Esophagus mucosa (tissue), 1 donor: ENCODE measurements around the gene TMUB1. TPM values are rescaled to one million over a fixed set of nuclear protein-coding genes. Genes with fewer than 3 reads are reported as not detected.
"Not testable (repeated sequence)": the region's sequence is repeated elsewhere in the genome, so short reads cannot be mapped to it uniquely, and the experiment has no call there.

ENCODE experiments used
- ATAC-seq: fragments of 200-7000 bp; cut with Tn5 transposase; one replicate; pipeline ENCODE4 v1.9.1; 2020
- total RNA-seq: library from RNA; stranded (reverse); gene quantifications from one replicate; pipeline ENCODE4 v1.2.4, GENCODE V29; 2023
- donor health status: DM: yes; HTN: yes; CAD: no.

TMUB1 gene
- total RNA-seq, 1 donor from 2014 or later = 23.2 TPM

DNA sequence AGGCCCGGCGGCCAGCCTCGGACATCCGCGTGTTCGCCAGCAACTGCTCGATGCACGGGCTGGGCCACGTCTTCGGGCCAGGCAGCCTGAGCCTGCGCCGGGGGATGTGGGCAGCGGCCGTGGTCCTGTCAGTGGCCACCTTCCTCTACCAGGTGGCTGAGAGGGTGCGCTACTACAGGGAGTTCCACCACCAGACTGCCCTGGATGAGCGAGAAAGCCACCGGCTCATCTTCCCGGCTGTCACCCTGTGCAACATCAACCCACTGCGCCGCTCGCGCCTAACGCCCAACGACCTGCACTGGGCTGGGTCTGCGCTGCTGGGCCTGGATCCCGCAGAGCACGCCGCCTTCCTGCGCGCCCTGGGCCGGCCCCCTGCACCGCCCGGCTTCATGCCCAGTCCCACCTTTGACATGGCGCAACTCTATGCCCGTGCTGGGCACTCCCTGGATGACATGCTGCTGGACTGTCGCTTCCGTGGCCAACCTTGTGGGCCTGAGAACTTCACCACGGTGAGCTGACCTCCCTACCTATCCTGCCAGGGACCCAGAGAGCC is 34.3 kb downstream of the TMUB1 start:
- ATAC-seq = no peak

DNA sequence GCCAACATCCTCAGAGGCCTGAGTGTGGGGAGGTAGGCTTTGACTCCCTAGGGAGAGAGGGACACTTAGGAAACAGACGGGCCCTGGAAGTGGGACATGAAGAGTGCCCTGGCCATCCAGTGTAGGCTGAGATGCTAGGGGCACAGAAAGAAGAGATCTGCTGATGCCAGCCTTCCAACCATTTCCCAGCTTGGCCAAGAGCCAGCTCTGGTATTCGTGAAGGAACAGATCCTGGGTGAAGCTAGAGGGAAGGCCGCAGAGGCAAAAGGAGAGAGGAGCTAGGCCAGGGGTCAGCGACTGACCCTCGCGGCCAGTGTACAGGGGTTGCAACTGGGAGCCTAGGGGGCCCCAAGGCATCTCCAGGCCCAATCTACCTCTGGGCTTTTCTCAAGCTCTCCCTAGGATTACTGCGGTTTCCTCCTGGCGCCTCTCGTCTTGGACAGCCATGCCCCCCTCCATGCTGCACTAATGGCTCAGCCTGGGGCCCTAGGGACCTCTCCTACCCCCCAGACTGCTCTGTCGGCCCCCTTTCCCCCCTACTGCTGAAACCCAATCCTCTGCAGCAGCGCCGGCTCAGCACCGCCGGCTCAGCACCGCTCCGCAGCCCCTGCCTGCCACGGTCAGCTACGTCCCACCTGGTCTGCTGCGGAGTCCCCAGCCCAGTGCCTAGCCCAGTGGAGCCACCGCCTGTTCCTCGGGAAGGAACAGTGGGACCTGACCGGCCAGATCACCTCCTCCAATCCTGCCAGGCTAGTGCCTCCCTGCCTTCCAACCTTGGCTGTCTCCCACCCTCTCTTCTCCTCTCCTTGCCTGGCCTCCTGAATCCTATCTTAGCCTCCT is 35.1 kb downstream of the TMUB1 start, which contains the start of gene ASIC3:
Gene ASIC3 (plus strand): TSS at position 556 of the 840 bp plus-strand sequence. CDS start 355 bp downstream, outside the sequence.
- no peak for ATAC-seq

DNA sequence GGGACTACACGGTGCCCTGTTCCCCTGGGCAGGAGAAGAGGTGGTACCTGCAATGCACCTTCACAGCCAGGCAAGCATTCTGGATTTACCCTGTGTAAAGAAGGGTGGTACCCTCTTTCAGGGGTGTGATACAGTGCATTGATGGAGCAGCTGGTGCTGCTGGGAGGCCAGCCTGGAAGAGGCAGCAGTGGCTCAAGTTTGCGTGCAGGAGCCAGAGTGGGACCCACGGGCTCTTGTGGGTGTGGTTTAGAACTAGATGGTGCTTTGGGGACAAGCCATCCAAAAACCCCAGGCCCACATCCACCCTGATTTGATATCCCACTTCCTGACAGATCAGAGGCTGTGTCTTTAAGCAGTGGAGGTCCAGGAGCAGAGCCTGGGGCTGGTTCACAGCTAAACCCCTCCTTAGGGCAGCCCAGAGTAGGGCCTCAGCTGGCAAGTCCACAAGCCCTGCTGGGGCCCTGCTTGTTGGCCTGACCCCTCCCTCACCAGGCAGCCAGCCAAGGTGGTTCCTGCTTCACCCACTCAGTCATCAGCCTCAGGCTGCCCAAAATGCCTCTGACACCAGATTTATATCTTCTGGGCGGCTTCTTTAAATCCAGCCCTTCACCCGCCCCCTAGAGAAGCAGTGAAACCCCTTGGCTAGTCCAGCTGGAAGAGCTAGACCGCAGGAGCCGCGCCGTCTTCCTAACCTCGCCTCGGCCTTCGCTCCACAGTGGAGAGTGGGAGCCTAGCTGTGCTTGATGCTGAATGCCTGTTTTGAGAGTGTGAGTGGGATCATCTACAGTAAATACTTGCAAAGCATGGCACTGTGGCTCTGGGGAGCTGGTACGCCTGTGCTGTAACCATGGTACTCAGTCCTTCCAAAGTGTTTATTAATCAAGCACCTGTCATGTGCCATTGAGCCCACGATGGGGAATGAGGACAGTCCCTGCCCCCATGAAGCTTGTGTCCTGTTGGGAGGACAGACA is 36.4 kb downstream of the TMUB1 start:
- ATAC-seq = no peak

DNA sequence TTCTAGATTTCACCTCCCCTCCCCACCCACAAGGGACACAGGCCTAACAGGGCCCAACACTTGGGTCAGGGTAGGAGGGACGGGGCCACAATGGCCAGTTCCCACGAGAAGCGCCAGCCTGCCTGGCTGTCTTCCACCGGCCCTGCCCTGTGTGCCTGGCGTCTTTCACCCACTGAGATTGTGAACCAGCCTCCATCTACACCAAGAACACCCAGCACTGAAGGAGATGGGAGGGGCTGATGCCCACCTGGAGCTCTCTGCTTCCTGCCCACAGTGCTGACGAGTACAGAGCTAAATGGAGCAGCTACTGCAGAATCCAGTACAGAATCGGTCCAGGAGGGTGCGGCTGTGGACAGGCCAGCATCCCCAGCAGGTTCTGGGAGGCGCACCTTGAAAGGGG is 37.3 kb downstream of the TMUB1 start:
- no peak for ATAC-seq

DNA sequence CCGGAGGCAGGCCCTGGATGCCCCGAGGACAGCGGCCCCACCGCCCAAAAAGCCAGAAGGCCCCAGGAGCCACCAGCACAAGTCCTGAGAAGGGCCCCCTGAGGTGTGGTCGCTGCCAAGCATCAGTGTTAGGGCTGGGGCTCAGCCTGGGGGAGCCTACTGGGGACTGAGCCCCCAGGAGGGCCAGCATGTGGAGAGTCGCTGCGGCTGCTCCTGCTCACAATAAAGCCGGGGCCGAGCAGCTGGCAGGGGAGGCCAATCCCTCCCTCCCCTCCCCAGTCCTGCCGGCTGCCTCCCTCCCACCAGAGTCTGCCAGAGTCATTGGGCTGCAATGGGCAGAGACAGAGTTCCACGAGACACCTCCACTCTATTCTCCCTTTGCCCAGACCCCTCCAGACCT is 38.0 kb downstream of the TMUB1 start:
- ATAC-seq = no peak

DNA sequence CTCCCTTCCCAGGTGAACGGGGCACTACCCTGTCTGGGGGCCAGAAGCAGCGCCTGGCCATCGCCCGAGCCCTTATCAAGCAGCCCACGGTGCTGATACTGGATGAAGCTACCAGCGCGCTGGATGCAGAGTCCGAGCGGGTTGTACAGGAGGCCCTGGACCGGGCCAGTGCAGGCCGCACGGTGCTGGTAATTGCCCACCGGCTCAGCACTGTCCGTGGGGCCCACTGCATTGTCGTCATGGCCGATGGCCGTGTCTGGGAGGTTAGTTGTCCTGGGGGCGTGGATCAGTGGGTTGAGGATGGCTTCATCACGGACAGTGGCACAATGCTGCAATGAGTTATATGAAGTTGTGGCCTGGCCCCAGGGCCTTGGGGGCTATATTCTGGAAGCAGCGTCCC is 39.3 kb downstream of the TMUB1 start:
- ATAC-seq = no peak

DNA sequence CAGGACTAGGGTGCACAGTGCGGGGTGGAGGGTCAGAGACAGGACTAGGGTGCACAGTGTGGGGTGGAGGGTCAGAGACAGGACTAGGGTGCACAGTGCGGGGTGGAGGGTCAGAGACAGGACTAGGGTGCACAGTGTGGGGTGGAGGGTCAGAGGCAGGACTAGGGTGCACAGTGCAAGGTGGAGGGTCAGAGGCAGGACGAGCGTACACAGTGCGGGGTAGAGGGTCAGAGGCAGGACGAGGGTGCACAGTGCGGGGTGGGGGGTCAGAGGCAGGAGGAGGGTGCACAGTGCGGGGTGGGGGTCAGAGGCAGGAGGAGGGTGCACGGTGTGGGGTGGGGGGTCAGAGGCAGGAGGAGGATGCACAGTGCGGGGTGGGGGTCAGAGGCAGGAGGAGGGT is 39.8 kb downstream of the TMUB1 start:
- not testable (repeated sequence) for ATAC-seq

DNA sequence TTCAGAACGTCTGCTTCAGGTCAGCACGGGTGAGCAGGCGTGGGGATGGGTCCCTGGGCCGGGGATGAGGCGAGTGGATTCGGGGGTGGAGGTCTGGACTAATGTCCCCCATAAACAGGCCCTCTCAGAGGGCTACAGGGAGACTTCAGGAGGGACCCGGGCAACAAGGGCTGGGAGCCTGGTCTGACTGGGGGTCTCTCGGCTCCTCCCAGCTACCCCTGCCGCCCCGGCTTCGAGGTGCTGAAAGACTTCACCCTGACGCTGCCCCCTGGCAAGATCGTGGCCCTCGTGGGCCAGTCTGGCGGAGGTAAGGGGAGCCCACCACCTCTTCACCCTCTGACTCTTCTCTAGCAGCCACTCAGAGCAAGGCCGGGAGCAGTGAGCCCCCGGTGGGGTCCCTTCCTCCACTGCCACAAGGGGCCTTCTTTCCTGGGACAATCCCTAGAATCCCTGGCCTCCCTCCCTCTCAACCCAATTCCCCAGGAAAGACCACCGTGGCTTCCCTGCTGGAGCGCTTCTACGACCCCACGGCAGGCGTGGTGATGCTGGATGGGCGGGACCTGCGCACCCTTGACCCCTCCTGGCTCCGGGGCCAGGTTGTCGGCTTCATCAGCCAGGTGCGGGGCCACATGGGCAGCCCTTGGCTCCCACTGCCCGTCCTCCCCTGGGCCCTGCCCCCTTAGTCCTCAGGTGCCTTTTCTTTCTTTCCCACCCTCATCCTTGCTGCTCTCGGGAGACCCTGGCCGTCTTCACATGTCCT is 42.5 kb downstream of the TMUB1 start:
- no peak for ATAC-seq

DNA sequence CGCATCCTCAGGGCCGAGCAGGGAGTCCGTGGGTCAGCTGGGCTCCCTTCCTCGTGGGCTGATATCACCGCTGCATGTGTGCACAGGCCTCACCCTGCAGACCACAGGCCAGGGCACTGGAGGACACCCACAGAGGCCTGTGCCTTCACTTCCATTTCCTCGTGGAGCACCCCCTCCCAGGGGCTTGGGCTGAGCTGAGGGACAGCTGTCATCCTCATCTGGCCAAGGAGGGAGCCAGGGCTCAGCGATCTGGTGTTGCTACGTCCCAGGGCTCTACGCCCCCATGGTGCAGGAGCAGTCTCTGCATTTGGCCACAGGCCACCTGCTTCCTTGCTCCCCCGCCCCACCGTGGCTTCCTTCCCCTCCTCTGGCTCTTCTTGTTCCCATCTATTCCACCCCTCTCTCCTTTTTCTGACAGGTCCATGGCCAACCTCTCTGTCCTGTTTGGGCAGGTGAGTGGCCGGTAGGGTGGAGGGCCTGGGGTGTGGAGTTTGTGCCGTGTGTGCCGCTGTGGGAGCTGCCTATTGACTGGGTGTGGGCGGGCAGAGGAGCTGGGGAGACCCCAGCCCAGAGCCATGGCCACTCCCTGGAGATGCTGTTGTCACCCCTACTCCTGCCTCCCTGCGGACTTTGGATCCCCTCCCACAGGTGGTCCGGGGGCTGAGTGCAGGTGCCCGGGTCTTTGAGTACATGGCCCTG is 43.3 kb downstream of the TMUB1 start:
- ATAC-seq = no peak

DNA sequence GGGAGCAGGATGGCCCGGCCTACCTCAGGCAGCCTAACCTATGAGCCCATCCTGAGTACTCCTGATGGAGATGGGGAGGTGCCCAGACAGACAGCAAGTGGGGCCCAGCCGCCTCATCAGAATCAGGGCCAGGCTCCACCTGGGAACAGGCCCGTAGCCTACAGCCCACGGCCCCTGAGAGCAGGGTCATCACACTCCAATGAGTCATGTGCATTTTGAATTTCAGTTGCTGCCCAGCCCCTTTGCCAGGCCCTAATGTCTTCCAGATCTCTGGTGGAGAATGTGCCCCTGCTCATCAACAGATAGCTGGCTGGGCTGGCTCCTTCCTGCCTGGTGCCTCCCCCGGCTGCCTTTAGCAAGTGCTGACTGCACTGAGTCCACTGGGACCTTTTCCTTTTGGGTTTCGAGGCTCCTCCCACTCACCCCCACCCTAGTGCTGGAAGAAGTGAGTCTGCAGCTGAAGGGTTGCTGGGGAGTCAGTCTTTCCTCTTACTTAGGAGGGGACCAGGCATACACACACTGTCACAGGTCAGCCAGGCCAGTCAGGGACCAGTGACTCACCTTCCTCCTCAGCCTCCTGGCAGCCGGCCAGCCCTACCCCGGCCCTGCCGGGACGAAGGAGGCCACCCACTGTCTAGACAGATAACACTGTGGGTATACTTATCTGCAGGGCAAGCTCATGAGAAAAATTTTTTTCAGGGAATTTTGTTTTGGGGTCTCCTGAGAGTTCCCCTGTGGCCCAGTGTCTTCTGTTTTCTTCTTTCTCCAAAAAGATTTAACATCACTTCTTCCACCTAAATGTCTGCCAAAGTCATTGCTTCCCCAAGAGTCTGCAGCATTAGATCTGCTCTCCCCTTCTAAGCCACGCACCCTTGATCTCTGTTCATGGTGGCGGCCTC is 44.1 kb downstream of the TMUB1 start:
- ATAC-seq = peak; percentile 78

DNA sequence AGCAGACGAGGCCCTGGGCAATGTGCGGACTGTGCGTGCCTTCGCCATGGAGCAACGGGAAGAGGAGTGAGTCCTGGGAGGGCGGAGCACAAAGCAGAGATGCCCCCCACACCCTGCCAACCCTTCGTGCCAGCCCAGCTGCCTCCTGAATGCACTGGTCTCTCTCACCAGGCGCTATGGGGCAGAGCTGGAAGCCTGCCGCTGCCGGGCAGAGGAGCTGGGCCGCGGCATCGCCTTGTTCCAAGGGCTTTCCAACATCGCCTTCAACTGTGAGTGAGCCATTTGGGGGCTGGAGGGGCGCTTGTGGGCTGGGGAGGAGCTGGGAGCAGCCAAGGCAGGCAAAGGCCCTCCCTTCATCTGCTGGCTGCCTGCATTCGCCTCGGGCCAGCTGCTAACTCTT is 47.4 kb downstream of the TMUB1 start:
- no peak for ATAC-seq

DNA sequence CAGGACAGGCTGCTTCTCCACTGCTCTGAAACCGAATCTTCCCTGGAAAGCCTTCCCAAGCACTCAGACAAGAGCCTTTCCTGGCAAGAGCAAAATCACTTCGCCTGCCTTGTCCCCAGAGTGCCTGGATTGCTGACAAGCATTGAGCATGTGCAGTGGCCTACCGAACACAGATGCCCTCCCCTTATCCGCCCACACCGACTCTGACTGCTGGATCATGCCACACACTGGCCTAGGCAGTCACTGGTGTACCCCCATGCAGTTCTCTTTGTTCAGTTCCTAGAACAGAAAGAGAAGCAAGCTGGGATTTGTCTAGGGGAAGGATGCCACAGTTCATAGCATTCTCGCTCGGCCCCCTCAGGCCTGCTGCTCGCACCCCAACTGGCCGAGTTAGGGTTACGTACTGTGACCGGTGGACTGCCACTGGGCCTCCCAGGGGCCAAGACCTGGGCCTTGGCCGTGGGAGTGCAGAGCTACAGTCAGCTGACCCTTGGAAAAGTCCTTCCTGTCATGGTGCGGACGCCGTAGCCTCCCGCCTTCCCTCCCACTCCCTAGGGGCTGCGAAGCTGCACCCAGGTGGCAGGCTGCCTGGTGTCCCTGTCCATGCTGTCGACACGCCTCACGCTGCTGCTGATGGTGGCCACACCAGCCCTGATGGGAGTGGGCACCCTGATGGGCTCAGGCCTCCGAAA is 48.1 kb downstream of the TMUB1 start:
- ATAC-seq = no peak

DNA sequence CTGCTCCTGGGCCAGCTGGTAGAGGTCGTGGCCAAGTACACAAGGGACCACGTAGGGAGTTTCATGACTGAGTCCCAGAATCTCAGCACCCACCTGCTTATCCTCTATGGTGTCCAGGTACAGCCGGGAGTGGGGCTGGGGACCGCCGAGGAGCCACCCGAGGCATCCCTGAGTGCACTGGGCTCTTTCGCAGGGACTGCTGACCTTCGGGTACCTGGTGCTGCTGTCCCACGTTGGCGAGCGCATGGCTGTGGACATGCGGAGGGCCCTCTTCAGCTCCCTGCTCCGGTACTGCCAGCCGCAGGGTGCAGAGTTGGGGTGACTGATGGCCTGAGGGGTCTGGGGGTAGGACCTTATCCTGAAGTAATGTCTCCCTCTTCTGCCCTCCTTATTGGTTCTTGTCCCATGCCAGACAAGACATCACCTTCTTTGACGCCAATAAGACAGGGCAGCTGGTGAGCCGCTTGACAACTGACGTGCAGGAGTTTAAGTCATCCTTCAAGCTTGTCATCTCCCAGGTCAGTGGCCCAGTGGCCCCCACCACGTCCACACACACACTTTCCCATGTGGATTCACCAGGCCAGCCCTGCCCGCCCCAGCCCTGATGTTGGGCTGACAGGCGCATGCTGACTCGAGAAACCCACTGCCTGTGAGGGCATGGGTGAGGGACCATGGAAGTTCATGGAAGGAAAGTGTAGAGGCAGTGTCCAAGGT is 48.8 kb downstream of the TMUB1 start:
- ATAC-seq = no peak

DNA sequence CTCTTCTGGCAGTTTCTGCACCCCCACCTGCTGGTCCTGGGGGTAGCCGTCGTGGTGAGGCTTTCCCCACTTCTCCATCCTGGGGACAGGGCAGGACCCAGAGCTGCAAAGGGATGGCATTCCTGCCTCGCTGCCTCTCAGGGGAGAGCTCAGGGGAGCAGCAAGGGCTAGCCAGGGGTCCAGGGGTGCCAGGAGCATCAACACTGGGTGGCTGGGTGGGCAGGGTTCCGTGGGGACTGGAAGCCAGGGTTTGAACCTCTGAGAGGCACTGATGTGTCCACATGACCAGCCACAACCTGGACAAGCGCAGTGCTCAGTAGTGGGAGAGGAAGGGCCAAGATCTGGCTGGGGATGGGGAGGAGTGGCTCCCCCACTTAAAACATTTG is 49.4 kb downstream of the TMUB1 start:
- ATAC-seq = no peak

DNA sequence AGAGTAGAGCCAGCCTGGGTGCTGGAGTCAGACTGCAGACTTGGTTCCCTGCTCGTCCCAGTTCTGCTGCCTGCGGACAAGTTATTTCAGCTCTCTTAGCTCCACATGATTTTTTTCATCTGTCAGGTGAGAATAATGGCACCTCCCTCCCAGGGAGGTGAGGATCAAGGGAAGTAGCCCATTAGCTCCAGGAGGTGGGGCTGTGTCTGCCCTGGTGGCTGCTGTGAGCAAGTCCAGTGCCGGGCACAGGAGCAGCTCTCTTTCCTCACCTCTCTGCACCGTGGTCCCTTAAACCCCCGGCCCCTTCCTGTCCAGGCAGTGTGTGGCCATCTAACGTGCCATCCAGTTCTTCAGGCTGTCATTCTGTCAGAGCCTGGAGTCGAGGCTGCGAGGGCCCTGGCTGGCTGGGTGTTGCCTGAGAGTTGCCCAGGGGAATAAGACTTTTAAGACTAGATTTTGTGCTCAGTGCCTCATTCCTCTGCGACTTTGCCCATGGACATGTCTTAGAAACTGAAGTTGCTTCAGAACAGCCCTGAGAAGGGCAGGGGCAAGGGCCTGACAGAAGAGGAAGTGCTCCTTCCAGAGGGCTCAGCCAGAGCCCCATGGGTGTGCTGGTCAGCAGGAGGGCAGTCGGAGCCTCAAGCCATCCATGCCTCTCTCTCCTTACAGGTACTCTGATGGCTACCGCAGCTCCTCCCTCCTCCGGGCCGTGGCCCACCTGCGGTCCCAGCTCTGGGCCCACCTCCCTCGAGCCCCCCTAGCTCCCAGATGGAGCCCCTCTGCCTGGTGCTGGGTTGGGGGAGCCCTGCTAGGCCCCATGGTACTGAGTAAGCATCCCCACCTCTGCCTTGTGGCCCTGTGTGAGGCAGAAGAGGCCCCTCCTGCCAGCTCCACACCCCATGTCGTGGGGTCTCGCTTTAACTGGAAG is 50.1 kb downstream of the TMUB1 start:
- ATAC-seq = no peak
